Activated CD4-positive, alpha-beta T cell treated with anti-CD3 and anti-CD28 coated beads, Interleukin-2, Interleukin-4, amounts not matched to agents 100 ng/mL and 50 ng/mL, durations not matched to agents 16 hours and 8 hours (primary cell): Measurements from ENCODE around the gene CHRNA4.
"Not testable (repeated sequence)": the region's sequence is repeated elsewhere in the genome, so short reads cannot be mapped to it uniquely, and the experiment has no call there.

ENCODE experiments used
- DNase-seq: peaks from one replicate; pipeline ENCODE4 v3.0.0-alpha.2; 2020; ENCODE audit warnings: low spot score

The CHRNA4 gene

GRCh38 chr20:63397946-63398450 lies 36.8 kb upstream of the CHRNA4 start:
- DNase-seq: no peak

- DNase-seq: no peak
These were observed 36.1 kb upstream of the CHRNA4 start for GRCh38 chr20:63397155-63397843.

- DNase-seq: no peak
These were observed 35.2 kb upstream of the CHRNA4 start for GRCh38 chr20:63396300-63396699.

GRCh38 chr20:63395723-63396122 lies 34.6 kb upstream of the CHRNA4 start:
- DNase-seq: no peak

- no peak for DNase-seq
These were observed 33.8 kb upstream of the CHRNA4 start for GRCh38 chr20:63394920-63395455.

GRCh38 chr20:63394069-63394919 lies 33.1 kb upstream of the CHRNA4 start:
- no peak for DNase-seq

- no peak for DNase-seq
These were observed 32.4 kb upstream of the CHRNA4 start for GRCh38 chr20:63393566-63393965.

GRCh38 chr20:63392465-63393365 lies 31.6 kb upstream of the CHRNA4 start:
- DNase-seq: no peak

- no peak for DNase-seq
These were observed 26.8 kb upstream of the CHRNA4 start for GRCh38 chr20:63387917-63388316.

- DNase-seq: no peak
These were observed 26.2 kb upstream of the CHRNA4 start for GRCh38 chr20:63387393-63387792.

GRCh38 chr20:63386491-63386890 lies 25.3 kb upstream of the CHRNA4 start:
- DNase-seq: no peak

- no peak for DNase-seq
These were observed 24.7 kb upstream of the CHRNA4 start for GRCh38 chr20:63385819-63386218.

GRCh38 chr20:63384336-63384735 lies 23.2 kb upstream of the CHRNA4 start:
- no peak for DNase-seq

- DNase-seq: no peak
These were observed 22.4 kb upstream of the CHRNA4 start for GRCh38 chr20:63383556-63383955.

- DNase-seq: no peak
These were observed 21.6 kb upstream of the CHRNA4 start for GRCh38 chr20:63382551-63383300.

- peak; percentile 21 for DNase-seq
These were observed 20.8 kb upstream of the CHRNA4 start for GRCh38 chr20:63381781-63382431.

GRCh38 chr20:63380346-63380870 lies 19.3 kb upstream of the CHRNA4 start:
- no peak for DNase-seq

GRCh38 chr20:63379872-63380271 lies 18.7 kb upstream of the CHRNA4 start:
- DNase-seq: not testable (repeated sequence)

GRCh38 chr20:63379296-63379695 lies 18.1 kb upstream of the CHRNA4 start:
- DNase-seq: no peak

- no peak for DNase-seq
These were observed 17.5 kb upstream of the CHRNA4 start for GRCh38 chr20:63378626-63379025.
